ENCODE data around the gene ARID1B.
A peak's percentile ranks its signal among the peaks of the same experiment; 100 is the strongest.

The ARID1B gene

GRCh38 chr6:156779206-156780094 is 2.3 kb downstream of the ARID1B start:
- H3K9ac ChIP-seq = no peak overlapping the region
- H3K4me1 ChIP-seq = peaks cover 4% of the 10 kb centered on the region
- H3K79me2 ChIP-seq = peaks cover 19% of the 10 kb centered on the region

GRCh38 chr6:156780102-156780641 is 3.0 kb downstream of the ARID1B start:
- Histone ChIP-seq H3K36me3 (ENCODE audit: control insufficient read depth, insufficient read depth, low read length) (no peaks in the 10 kb centered on the region), H3K27me3 (ENCODE audit: control insufficient read depth, insufficient read depth, low read length) (no peaks in the 10 kb centered on the region), H3K27ac (peak overlapping the region; percentile 53), H3K4me3 (ENCODE audit: low read depth, low read length) (peak overlapping the region; percentile 70), H3K79me2 (peaks cover 26% of the 10 kb centered on the region), H3K9me3 (ENCODE audit: control insufficient read depth, low read length) (no peaks in the 10 kb centered on the region), H3K4me2 (ENCODE audit: low read length) (peak overlapping the region; percentile 96), H2AFZ (no peak overlapping the region), H3K9ac (no peak overlapping the region), H3K4me1 (peaks cover 4% of the 10 kb centered on the region)
- TF ChIP-seq CTCF (IDR thresholded peaks at IDR 0.05) = no peak

More at GRCh38 chr6:156779206-156780094, 2.3 kb downstream of the ARID1B start:
- Histone ChIP-seq H3K27ac (peak overlapping the region; percentile 93), H2AFZ (peak overlapping the region; percentile 72), H3K27me3 (ENCODE audit: control insufficient read depth, insufficient read depth, low read length) (no peaks in the 10 kb centered on the region), H3K4me3 (ENCODE audit: low read depth, low read length) (peak overlapping the region; percentile 77), H3K36me3 (ENCODE audit: control insufficient read depth, insufficient read depth, low read length) (no peaks in the 10 kb centered on the region), H3K4me2 (ENCODE audit: low read length) (peak overlapping the region; percentile 96), H3K9me3 (ENCODE audit: control insufficient read depth, low read length) (no peaks in the 10 kb centered on the region)
- TF ChIP-seq CTCF (IDR thresholded peaks at IDR 0.05) = no peak

GRCh38 chr6:156780962-156781853 is 4.0 kb downstream of the ARID1B start:
- Histone ChIP-seq H3K9ac (no peak overlapping the region), H2AFZ (no peak overlapping the region), H3K4me1 (peaks cover 4% of the 10 kb centered on the region), H3K4me2 (ENCODE audit: low read length) (peak overlapping the region; percentile 96), H3K36me3 (ENCODE audit: control insufficient read depth, insufficient read depth, low read length) (no peaks in the 10 kb centered on the region), H3K27me3 (ENCODE audit: control insufficient read depth, insufficient read depth, low read length) (no peaks in the 10 kb centered on the region), H3K9me3 (ENCODE audit: control insufficient read depth, low read length) (no peaks in the 10 kb centered on the region), H3K4me3 (ENCODE audit: low read depth, low read length) (peak overlapping the region; percentile 70), H3K27ac (peak overlapping the region; percentile 53), H3K79me2 (peaks cover 30% of the 10 kb centered on the region)
- no peak for TF ChIP-seq CTCF (IDR thresholded peaks at IDR 0.05)

- Histone ChIP-seq H3K4me2 (ENCODE audit: low read length) (peak overlapping the region; percentile 96), H3K27ac (peak overlapping the region; percentile 53), H3K9me3 (ENCODE audit: control insufficient read depth, low read length) (no peaks in the 10 kb centered on the region), H3K79me2 (peaks cover 37% of the 10 kb centered on the region), H3K4me1 (peaks cover 4% of the 10 kb centered on the region), H2AFZ (no peak overlapping the region), H3K36me3 (ENCODE audit: control insufficient read depth, insufficient read depth, low read length) (no peaks in the 10 kb centered on the region), H3K4me3 (ENCODE audit: low read depth, low read length) (peak overlapping the region; percentile 35), H3K9ac (no peak overlapping the region), H3K27me3 (ENCODE audit: control insufficient read depth, insufficient read depth, low read length) (no peaks in the 10 kb centered on the region)
- TF ChIP-seq CTCF (IDR thresholded peaks at IDR 0.05) = no peak
These were observed 4.9 kb downstream of the ARID1B start for GRCh38 chr6:156781861-156782631.
